ENCODE measurements around the gene TRAF1.

TRAF1 gene

DNA sequence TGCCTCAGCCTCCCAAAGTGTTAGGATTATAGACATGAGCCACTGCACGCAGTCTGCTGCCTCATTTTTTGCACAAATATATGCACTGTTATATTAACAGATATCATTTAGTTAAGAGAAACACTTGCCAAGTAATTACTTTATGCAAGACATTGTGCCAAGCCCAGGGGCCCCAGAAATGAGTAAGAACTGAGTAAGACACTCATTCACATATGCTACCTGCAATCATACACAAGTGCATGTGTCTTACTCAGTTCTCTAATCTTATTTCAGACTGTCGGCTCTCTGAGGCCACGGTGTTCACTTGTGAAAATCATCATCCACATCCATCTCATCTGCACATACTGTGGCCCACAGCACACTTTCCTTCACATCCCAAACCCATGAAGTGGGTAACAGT is 16.0 kb downstream of the TRAF1 start:
- H3K27ac ChIP-seq (ENCODE audit: insufficient read depth in 1 of 2, low read depth in 1 of 2, low read length in 2 of 2, poor library complexity in 1 of 2, severe bottlenecking in 2 of 2): no peak overlapping the region
- DNase-seq: no peak
- POLR2A ChIA-PET: no interaction called here
- no peaks in the 10 kb centered on the region for H3K27me3 ChIP-seq (replicated peaks in 2 of 5; ENCODE audit: control insufficient read depth in 4 of 5, insufficient read depth in 5 of 5, low read length in 4 of 5)
- H3K4me3 ChIP-seq (ENCODE audit: control insufficient read depth in 1 of 7, extremely low read depth in 1 of 7, insufficient read depth in 4 of 7, low read depth in 2 of 7, low read length in 6 of 7): no peak overlapping the region
- CTCF ChIA-PET: interaction anchor here (5.7 kb wide), 1 partner anchor 14 kb away, joined by 29 read pairs; the partner anchor contains the start of gene TRAF1
- WGBS (ENCODE audit: insufficient coverage): no CpG with 5 or more reads among the region's 3 CpGs
- H3K4me1 ChIP-seq (ENCODE audit: control extremely low read depth in 1 of 4, control insufficient read depth in 4 of 4, insufficient read depth in 4 of 4, low read length in 3 of 4): peaks cover 0 to 18% (median 11%) of the 10 kb centered on the region in 4 experiments
- H3K9me3 ChIP-seq (ENCODE audit: control extremely low read depth in 1 of 5, control insufficient read depth in 4 of 5, insufficient read depth in 2 of 5, low read depth in 1 of 5, low read length in 4 of 5): no peaks in the 10 kb centered on the region
- no peaks in the 10 kb centered on the region for H3K36me3 ChIP-seq (ENCODE audit: control insufficient read depth in 4 of 4, insufficient read depth in 4 of 4, low read length in 3 of 4)

- DNase-seq: peak; percentile 30 to 80 (median 70)
- no peaks in the 10 kb centered on the region for H3K27me3 ChIP-seq (replicated peaks in 2 of 5; ENCODE audit: control insufficient read depth in 4 of 5, insufficient read depth in 5 of 5, low read length in 4 of 5)
- ChIA-PET POLR2A (no interaction called here), CTCF (interaction anchor here (1.0 to 5.7 kb wide), 3 partner anchors 8 to 23 kb away, joined by 3 to 29 read pairs (median 3); partner anchors contain the start of gene TRAF1)
- peaks cover 0 to 23% (median 11%) of the 10 kb centered on the region in 4 experiments for H3K4me1 ChIP-seq (ENCODE audit: control extremely low read depth in 1 of 4, control insufficient read depth in 4 of 4, insufficient read depth in 4 of 4, low read length in 3 of 4)
- H3K4me3 ChIP-seq (ENCODE audit: control insufficient read depth in 1 of 7, extremely low read depth in 1 of 7, insufficient read depth in 4 of 7, low read depth in 2 of 7, low read length in 6 of 7): no peak overlapping the region
- WGBS (ENCODE audit: insufficient coverage): 36% methylated on average over 3 of the region's 5 CpGs
- no peak overlapping the region for H3K27ac ChIP-seq (ENCODE audit: insufficient read depth in 1 of 2, low read depth in 1 of 2, low read length in 2 of 2, poor library complexity in 1 of 2, severe bottlenecking in 2 of 2)
- no peaks in the 10 kb centered on the region for H3K9me3 ChIP-seq (ENCODE audit: control extremely low read depth in 1 of 5, control insufficient read depth in 4 of 5, insufficient read depth in 2 of 5, low read depth in 1 of 5, low read length in 4 of 5)
- no peaks in the 10 kb centered on the region for H3K36me3 ChIP-seq (ENCODE audit: control insufficient read depth in 4 of 4, insufficient read depth in 4 of 4, low read length in 3 of 4)
These were observed 16.7 kb downstream of the TRAF1 start for GRCh38 chr9:120909904-120910303.

DNA sequence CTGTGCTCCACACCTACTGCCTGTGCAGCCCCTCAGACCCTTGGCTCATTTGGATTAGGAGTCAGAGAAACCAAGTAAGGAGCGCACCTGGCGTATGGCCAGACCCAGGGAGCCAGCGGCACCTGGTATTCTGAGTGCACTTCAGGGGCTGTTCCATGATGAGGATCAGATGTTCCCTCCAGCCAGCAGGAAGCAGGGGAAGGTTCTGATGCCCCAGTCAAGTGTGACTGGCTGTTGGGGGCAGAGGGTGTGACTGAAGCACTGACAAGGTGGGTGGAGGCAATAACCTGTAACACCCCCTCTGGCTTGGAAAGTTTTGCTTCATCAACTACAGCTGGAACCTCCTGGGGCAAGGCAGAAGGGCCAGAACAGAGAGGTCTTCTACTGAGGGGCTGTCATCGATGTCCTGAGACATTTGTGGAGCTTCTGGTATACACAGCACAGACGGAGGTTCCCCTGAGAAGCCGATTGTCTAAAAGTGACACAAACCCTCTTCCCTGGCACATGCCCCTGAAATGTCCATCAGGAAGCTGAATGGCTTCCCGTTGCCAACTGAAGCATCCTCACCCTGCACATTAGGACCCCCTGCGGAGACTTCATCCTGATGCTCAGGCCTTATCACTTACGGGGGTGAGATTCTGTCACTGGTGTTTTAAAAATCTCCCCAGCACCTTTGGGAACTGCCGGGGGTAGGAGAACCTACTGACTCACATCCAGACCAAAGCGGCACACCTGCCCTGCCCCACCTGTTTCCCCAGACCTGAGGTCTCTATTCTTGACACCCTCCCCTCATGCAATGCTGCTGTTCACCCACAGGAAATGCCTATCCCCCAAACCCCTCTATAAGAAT is 21.1 kb downstream of the TRAF1 start:
- WGBS (ENCODE audit: insufficient coverage): 96% methylated on average over 10 of the region's 11 CpGs
- DNase-seq: peak in 2 of 3 donors; percentile 32 to 62
- ChIA-PET CTCF (interaction anchor here (0.7 to 1.9 kb wide), 5 partner anchors 10 to 37 kb away, joined by 3 to 7 read pairs (median 3); partner anchors contain the start of gene TRAF1), POLR2A (interaction anchor here (1.6 kb wide), 1 partner anchor 30 kb away, joined by 3 read pairs; no protein-coding TSS in a partner anchor)
- Histone ChIP-seq H3K27ac (ENCODE audit: insufficient read depth in 1 of 2, low read depth in 1 of 2, low read length in 2 of 2, poor library complexity in 1 of 2, severe bottlenecking in 2 of 2) (no peak overlapping the region), H3K36me3 (ENCODE audit: control insufficient read depth in 4 of 4, insufficient read depth in 4 of 4, low read length in 3 of 4) (no peaks in the 10 kb centered on the region), H3K9me3 (ENCODE audit: control extremely low read depth in 1 of 5, control insufficient read depth in 4 of 5, insufficient read depth in 2 of 5, low read depth in 1 of 5, low read length in 4 of 5) (no peaks in the 10 kb centered on the region), H3K4me1 (ENCODE audit: control extremely low read depth in 1 of 4, control insufficient read depth in 4 of 4, insufficient read depth in 4 of 4, low read length in 3 of 4) (peaks cover 0 to 29% (median 14%) of the 10 kb centered on the region in 4 experiments), H3K4me3 (ENCODE audit: control insufficient read depth in 1 of 7, extremely low read depth in 1 of 7, insufficient read depth in 4 of 7, low read depth in 2 of 7, low read length in 6 of 7) (no peak overlapping the region), H3K27me3 (replicated peaks in 2 of 5; ENCODE audit: control insufficient read depth in 4 of 5, insufficient read depth in 5 of 5, low read length in 4 of 5) (no peaks in the 10 kb centered on the region)

GRCh38 chr9:120904978-120905301 is 21.7 kb downstream of the TRAF1 start:
- ChIA-PET POLR2A (interaction anchor here (0.5 to 1.6 kb wide), 2 partner anchors 10 to 31 kb away, joined by 3 read pairs; no protein-coding TSS in a partner anchor), CTCF (interaction anchor here (0.7 to 2.8 kb wide), 6 partner anchors 10 to 36 kb away, joined by 3 to 7 read pairs (median 4); partner anchors contain the start of gene TRAF1)
- DNase-seq: no peak
- Histone ChIP-seq H3K9me3 (ENCODE audit: control extremely low read depth in 1 of 5, control insufficient read depth in 4 of 5, insufficient read depth in 2 of 5, low read depth in 1 of 5, low read length in 4 of 5) (no peaks in the 10 kb centered on the region), H3K4me3 (ENCODE audit: control insufficient read depth in 1 of 7, extremely low read depth in 1 of 7, insufficient read depth in 4 of 7, low read depth in 2 of 7, low read length in 6 of 7) (no peak overlapping the region), H3K4me1 (ENCODE audit: control extremely low read depth in 1 of 4, control insufficient read depth in 4 of 4, insufficient read depth in 4 of 4, low read length in 3 of 4) (peaks cover 0 to 25% (median 10%) of the 10 kb centered on the region in 4 experiments), H3K36me3 (ENCODE audit: control insufficient read depth in 4 of 4, insufficient read depth in 4 of 4, low read length in 3 of 4) (no peaks in the 10 kb centered on the region), H3K27me3 (replicated peaks in 2 of 5; ENCODE audit: control insufficient read depth in 4 of 5, insufficient read depth in 5 of 5, low read length in 4 of 5) (no peaks in the 10 kb centered on the region), H3K27ac (ENCODE audit: insufficient read depth in 1 of 2, low read depth in 1 of 2, low read length in 2 of 2, poor library complexity in 1 of 2, severe bottlenecking in 2 of 2) (no peak overlapping the region)
- 97% methylated on average over 11 of the region's 11 CpGs for WGBS (ENCODE audit: insufficient coverage)

GRCh38 chr9:120904061-120904977 is 22.3 kb downstream of the TRAF1 start:
- Histone ChIP-seq H3K4me3 (ENCODE audit: control insufficient read depth in 1 of 7, extremely low read depth in 1 of 7, insufficient read depth in 4 of 7, low read depth in 2 of 7, low read length in 6 of 7) (no peak overlapping the region), H3K4me1 (ENCODE audit: control extremely low read depth in 1 of 4, control insufficient read depth in 4 of 4, insufficient read depth in 4 of 4, low read length in 3 of 4) (peaks cover 0 to 18% (median 4%) of the 10 kb centered on the region in 4 experiments), H3K27ac (ENCODE audit: insufficient read depth in 1 of 2, low read depth in 1 of 2, low read length in 2 of 2, poor library complexity in 1 of 2, severe bottlenecking in 2 of 2) (peak overlapping the region in 1 of 2 experiments; percentile 25), H3K36me3 (ENCODE audit: control insufficient read depth in 4 of 4, insufficient read depth in 4 of 4, low read length in 3 of 4) (no peaks in the 10 kb centered on the region), H3K27me3 (replicated peaks in 2 of 5; ENCODE audit: control insufficient read depth in 4 of 5, insufficient read depth in 5 of 5, low read length in 4 of 5) (no peaks in the 10 kb centered on the region), H3K9me3 (ENCODE audit: control extremely low read depth in 1 of 5, control insufficient read depth in 4 of 5, insufficient read depth in 2 of 5, low read depth in 1 of 5, low read length in 4 of 5) (no peaks in the 10 kb centered on the region)
- ChIA-PET CTCF (interaction anchor here (0.8 to 2.8 kb wide), 6 partner anchors 9 to 35 kb away, joined by 3 to 7 read pairs (median 4); partner anchors contain the start of gene PHF19), POLR2A (interaction anchor here (0.5 to 1.6 kb wide), 2 partner anchors 9 to 31 kb away, joined by 3 read pairs; no protein-coding TSS in a partner anchor)
- 93% methylated on average over 14 of the region's 16 CpGs for WGBS (ENCODE audit: insufficient coverage)
- no peak for DNase-seq

- Histone ChIP-seq H3K36me3 (ENCODE audit: control insufficient read depth in 4 of 4, insufficient read depth in 4 of 4, low read length in 3 of 4) (no peaks in the 10 kb centered on the region), H3K4me3 (ENCODE audit: control insufficient read depth in 1 of 7, extremely low read depth in 1 of 7, insufficient read depth in 4 of 7, low read depth in 2 of 7, low read length in 6 of 7) (no peak overlapping the region), H3K27ac (ENCODE audit: insufficient read depth in 1 of 2, low read depth in 1 of 2, low read length in 2 of 2, poor library complexity in 1 of 2, severe bottlenecking in 2 of 2) (no peak overlapping the region), H3K9me3 (ENCODE audit: control extremely low read depth in 1 of 5, control insufficient read depth in 4 of 5, insufficient read depth in 2 of 5, low read depth in 1 of 5, low read length in 4 of 5) (no peaks in the 10 kb centered on the region), H3K27me3 (replicated peaks in 2 of 5; ENCODE audit: control insufficient read depth in 4 of 5, insufficient read depth in 5 of 5, low read length in 4 of 5) (no peaks in the 10 kb centered on the region), H3K4me1 (ENCODE audit: control extremely low read depth in 1 of 4, control insufficient read depth in 4 of 4, insufficient read depth in 4 of 4, low read length in 3 of 4) (peaks cover 0 to 25% (median 10%) of the 10 kb centered on the region in 4 experiments)
- WGBS (ENCODE audit: insufficient coverage): 98% methylated on average over 14 of the region's 14 CpGs
- ChIA-PET CTCF (interaction anchor here (0.7 to 2.8 kb wide), 5 partner anchors 13 to 36 kb away, joined by 3 to 7 read pairs (median 3); no protein-coding TSS in a partner anchor), POLR2A (interaction anchor here (0.7 kb wide), 1 partner anchor 13 kb away, joined by 3 read pairs; no protein-coding TSS in a partner anchor)
- no peak for DNase-seq
These were observed 23.7 kb downstream of the TRAF1 start for GRCh38 chr9:120902569-120903535.
